ENCODE measurements around the gene SLAMF9.

The SLAMF9 gene

DNA sequence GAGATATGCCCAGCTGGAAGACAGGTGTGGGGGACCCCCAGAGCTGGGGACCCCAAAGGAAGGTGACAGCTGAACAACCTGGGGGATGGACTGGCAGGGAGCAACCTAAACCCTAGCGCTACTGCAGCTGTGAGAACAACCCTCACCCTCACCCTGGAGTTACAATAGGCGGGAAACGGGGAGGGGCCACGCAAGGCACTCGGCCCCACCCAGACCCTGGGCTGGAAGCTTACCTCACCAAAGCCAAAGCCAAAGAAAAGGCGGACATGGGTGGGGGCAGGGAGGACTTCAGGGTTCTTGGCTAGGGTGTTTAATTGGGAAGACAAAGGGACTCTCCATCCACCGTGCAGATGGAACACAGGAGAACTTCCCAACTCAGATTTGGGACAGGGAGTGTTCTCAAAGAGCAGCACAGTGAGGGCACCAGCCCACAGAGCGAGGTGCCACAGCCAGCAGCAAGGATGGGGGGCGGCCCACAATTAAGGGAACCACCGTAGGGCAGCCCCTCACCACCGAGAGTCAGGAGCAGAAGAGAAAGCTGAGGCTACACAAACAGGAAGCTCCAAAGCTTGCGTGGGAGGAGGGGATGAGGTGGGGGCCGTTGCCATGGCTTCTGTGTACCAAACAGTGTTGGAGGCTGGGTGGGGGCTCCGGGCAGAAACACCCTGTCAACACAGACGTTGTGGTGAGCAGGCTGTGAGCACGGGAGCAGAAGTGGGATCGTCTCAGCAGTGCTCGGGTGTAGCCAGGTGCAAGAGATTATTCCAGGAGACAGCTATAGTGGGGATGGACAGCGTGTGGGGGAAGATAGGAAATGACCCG is 30.6 kb downstream of the SLAMF9 start:
- in situ Hi-C loops (cut with MboI; ENCODE audit: low sequenced_read_pairs) = no loop called here

DNA sequence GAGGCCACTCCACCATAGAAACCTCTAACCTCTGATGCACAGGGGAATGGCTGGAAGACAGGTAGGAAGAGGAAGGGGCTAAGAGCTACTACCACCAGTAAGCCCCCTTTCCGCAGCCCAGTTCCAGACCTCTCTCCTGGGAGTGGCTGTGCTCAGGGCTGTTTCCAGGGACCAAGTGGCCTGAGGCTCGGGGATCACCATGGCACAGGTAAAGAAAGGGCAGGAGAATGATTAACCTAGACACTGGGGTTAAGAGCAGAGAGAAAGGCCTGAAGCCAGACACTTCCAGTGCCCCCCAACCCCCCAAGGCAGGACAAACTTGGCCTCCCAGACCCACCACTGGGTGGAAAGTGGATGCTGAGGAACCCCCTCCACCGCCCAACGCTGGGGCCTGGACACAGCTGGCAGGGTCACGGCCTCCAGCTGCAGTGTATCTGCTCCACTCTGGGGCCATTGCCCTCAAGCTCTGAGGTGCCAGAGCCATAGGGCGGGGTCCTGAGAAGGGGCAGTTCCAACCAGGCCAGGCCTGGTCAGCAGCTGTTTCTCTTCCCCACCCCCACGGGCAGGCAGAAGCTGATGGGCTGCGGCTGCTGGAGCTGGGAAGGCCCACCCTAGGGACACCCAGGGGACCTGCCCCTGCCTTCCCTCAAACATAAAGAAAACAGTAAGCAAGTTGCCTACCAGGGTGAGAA is 31.4 kb downstream of the SLAMF9 start:
- in situ Hi-C loops (cut with MboI; ENCODE audit: low sequenced_read_pairs) = no loop called here

DNA sequence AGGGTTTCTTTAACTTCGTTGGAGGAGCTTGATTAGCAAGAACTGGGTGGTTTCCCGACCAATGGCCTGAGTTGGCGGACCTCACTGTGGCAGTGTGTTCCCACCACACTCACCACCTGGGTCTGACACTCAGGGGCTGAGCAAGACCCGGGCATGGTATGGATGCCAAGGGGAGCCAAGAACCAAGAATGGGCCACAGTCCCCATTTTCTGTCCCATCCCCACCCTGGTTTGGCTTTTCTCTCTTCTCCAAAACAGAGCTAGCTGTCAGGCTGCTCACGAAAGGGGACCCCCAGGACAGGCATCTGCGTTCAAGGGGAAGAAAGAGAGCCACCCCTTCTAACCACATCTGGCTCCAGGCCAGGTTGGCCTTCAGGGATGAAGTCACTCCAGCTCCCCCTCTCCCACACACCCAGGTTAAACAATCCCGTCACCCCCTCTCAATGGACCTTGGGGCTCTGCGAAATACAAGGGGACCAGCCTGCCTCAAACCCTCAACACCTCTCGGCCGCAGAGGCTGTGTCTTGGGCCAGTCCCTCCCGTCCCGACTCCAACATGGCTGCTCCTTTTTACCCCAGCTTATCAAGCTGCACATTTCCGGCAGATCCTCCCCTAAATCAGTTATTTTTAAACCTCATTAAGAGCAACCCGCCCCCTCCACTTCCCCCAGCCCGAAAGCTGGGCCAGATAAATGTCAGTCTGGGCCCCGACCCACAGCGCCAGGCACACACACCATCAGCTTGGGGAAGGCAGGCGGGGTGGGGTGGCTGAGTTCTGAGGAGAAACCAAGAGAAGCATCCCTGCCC is 32.1 kb downstream of the SLAMF9 start:
- in situ Hi-C loops (cut with MboI; ENCODE audit: low sequenced_read_pairs) = no loop called here

DNA sequence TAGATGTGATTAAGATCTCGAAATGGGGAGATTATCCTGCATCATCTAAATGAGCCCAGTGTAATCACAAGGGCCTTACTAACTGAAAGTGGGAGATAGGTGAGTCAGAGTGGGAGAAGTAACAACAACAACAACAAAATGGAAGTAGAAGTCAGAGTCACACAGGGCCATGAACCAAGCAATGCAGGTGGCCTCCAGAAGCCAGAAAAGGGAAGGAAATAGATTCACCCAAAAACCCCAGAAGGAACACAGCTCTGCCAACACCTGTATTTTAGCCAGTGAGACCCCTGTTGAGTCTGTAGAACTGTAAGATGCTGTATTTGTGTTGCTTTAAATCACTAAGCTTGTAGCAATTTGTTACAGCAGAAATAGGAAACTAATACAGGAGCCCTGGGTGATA is 32.8 kb downstream of the SLAMF9 start:
- in situ Hi-C loops (cut with MboI; ENCODE audit: low sequenced_read_pairs) = no loop called here

DNA sequence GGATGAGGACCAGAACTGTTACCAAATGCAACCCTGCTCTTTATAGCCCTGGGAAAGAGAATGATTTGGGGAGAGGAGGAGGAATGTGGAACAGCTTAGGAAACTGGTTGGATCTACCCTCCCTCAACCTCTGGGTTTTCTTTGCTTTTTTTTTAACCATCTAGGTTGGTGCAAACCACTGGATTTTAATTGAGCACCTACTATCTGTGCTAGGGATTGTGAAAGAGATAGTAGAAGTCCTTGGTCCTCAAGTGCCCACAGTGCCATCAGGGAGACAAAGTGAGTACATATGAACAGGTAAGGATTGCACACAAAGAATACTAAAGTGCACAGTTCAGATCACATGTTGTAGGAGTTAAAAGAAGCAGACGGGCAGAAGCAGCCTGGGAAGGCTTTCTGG is 33.4 kb downstream of the SLAMF9 start:
- in situ Hi-C loops (cut with MboI; ENCODE audit: low sequenced_read_pairs) = no loop called here

DNA sequence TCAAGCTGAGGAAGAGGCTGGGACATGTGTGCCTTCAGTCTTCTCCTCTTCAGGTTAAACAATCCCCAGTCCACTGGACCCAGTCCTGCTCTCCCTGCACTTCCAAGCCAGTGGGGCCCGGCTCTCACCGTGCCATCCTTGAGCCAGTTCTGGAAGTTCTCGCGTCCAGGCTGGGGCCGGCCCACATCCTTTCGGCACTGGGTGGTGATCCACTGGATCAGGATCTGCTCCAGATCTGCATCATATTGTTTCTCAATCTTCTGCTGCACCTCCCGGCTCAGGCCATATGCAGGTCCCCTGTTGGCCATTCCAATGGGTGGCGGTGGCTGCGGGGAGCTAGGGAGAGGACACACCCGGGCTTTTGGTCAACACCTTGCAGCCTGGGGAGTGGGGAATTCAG is 33.8 kb downstream of the SLAMF9 start:
- in situ Hi-C loops (cut with MboI; ENCODE audit: low sequenced_read_pairs) = no loop called here

DNA sequence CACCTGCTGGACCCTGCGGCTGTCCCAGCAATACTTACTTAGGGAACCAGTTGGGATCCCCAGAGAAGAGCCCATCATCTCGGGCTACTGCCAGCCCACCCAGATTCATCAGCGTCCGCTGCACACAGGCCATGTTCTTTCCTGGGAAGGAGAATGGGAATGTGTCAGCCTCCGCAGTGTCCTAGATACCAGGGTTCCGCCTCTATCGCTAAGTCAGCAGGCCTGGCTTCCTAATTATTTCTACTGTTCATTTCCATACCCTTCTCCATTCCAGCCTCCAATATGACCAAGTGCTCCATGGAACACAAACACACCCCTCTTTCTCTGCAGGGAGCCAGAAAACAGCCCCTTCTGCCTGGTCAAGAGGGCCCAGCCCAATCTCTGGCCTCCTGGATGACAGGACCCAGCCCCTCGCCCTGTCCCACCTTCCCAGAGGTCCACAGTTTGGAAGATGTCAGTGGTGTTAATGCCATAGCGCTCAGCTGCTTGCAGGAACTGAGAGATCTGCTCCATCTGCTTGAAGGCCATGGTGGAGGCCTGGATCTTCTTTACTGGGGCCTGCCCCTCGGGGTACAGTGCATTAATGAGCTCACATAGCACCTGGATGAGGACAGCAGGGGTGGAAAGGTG is 34.7 kb downstream of the SLAMF9 start:
- in situ Hi-C loops (cut with MboI; ENCODE audit: low sequenced_read_pairs) = no loop called here

DNA sequence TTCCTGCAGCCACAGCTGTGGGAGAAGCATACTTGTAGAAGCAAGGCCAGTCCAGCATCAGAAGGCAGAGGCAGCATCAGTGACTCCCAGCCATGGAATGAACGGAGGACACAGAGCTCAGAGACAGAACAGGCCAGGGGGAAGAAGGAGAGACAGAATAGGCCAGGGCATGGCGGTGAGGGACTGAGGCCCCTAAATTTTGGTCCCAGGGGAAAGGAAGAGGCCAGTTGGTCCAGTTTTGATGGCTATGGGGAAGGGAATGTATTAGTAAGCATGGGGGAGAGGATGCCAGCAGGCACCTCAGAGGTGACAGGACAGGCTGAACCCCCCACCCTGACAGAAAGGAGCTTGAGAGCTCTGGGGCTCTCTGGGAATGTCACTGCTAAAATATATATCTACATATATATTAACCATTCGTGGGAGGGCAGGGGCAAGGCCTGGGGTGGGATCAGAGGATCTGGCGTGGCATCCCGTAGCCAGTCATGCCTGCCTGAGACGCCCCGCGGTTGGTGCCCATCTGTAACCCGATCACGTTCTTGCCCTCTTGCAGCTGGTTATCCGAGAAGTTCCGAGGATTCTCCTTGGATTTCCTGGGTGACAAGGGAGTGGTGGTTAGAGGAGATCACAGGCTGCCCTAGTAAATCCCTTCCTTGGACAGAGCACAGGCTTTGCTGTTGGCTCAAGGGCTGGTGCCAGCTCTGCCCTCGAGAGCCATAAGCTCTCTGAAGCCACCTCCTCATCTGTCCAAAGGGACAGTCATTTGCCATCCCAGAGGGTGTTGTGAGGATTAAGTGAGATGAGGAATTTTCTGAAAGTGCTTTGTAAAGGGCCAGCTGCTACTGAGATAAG is 35.5 kb downstream of the SLAMF9 start:
- in situ Hi-C loops (cut with MboI; ENCODE audit: low sequenced_read_pairs) = no loop called here

DNA sequence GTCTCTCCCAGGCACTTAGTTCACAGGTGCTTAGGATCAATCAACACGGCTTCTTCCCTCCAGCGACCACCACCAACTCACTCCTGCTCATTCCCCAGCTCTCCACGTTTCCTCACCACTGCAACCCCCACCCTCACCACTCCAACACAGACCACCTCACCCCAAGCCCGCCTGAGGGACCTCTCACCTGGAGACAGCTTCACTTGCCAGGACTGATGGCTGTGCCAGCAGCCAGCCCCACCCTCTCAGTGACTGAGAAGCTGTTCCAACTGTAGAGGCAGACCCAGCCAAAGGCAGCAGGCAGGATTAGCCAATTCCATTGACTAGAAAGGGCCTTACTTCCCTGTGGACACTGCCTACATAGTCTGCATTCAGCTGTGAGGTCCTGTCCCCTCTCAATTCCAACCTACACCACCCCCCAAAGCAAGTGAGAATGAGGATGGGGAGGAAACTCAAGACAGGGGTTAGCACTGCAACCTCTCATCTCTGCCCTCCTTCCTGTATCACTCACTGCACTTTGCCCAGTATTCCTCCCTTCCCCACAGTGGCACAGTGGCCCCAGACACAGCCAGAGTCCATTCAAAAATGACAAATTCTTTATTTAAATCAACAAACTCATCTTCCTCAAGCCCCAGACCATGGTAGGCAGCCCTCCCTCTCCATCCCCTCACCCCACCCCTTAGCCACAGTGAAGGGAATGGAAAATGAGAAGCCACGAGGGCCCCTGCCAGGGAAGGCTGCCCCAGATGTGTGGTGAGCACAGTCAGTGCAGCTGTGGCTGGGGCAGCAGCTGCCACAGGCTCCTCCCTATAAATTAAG is 36.3 kb downstream of the SLAMF9 start:
- in situ Hi-C loops (cut with MboI; ENCODE audit: low sequenced_read_pairs) = no loop called here

DNA sequence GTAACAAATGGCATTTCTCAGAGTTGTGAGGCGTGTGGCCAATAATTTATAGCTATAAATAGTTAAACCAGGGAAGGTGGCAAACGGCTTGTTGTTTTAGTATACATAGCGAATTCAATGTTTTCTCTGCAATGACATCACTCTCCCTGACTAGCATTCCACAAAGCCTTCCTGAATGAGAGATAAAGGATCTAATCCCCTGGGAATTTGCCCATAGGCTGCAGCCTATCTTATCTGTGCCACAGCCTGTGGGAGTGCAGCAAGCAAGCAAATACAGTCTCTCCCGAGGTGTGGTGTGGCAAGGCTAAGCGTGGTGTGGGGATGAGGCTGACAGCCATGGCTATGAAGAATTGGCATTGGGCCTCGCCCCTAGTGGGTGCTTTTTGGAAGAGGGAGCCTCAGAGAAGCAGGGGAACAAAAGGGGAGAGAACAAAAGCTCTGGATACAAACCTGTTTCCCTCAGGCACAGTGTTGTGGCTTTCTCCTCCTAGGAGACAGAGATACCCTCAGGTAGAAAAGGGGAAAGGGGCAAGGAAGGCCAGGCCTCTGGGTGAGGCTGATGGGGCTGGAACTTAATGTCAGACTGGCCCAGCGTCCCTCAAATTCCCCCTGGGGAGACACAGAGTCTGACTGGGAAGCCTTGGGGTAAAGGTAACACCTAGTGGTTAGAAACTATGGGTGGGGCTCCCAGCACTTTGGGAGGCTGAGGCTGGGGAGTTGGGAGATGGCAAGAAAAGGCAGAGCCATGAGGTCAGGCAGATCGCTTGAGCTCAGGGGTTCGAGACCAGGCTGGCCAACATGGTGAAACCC is 37.6 kb downstream of the SLAMF9 start:
- in situ Hi-C loops (cut with MboI; ENCODE audit: low sequenced_read_pairs) = no loop called here

DNA sequence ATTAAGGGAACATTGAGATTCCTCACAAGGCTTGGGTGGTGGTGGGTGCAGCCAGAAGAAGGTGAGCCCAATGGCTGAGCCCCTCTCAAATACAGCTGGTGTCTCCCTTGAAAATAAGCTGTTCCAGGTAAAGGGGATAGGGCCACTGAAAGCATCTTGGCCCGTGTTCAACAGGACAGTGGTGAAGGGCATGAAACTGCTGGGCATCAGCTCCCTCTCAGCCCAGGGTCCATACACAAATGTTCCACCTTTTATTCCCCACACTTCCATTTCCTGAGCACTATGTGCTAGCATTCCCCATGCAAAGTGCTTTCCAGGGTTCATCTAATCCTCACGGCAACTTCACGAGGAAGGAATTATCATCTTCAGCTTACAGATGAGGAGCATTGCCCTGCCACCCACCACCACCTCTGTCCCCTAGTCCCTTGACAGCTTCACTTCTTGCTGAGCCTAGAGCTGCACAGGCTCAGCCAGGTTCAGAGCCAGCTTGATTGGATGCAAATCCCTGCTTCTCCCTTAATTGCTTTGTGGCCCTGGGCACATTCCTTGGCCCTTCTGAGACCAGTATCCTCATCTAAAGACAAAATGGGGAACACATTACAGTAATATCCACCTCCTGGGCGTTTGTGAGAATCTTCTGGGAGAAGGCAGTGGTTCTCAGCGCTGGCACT is 38.3 kb downstream of the SLAMF9 start:
- in situ Hi-C loops (cut with MboI; ENCODE audit: low sequenced_read_pairs) = no loop called here

DNA sequence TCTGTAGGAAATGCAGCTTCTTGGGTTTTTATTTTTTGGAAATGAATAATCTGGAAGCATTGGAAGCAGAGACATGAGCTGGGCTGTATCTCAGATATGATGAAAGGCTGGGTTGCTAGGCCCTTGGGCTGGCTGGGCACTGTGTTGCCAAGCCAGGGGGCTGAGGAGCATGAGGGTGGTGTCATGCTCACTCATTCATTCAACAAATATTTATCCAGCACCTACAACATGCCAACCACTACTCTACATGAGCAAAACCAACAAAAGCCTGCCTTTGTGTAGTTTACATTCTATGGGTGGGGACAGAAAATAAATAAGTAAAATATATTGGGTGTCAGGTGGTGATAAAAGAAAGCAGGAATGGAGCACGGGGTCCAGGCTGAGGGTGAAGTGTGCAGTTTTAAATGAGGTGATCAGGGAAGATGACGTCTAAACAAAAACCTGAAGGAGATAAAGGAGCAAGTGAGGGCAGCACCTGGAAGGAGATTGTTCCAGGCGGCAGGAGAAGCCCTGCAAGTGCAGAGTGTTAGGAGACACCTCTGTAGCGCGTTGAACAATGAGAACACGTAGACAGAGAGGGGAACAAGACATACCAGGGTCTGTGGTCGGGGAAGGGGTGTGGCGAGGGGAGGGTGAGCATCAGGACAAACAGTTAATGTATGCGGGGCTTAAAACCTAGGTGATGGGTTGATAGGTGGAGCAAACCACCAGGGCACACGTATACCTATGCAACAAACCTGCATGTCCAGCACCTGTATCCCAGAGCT is 39.6 kb downstream of the SLAMF9 start:
- in situ Hi-C loops (cut with MboI; ENCODE audit: low sequenced_read_pairs) = no loop called here

DNA sequence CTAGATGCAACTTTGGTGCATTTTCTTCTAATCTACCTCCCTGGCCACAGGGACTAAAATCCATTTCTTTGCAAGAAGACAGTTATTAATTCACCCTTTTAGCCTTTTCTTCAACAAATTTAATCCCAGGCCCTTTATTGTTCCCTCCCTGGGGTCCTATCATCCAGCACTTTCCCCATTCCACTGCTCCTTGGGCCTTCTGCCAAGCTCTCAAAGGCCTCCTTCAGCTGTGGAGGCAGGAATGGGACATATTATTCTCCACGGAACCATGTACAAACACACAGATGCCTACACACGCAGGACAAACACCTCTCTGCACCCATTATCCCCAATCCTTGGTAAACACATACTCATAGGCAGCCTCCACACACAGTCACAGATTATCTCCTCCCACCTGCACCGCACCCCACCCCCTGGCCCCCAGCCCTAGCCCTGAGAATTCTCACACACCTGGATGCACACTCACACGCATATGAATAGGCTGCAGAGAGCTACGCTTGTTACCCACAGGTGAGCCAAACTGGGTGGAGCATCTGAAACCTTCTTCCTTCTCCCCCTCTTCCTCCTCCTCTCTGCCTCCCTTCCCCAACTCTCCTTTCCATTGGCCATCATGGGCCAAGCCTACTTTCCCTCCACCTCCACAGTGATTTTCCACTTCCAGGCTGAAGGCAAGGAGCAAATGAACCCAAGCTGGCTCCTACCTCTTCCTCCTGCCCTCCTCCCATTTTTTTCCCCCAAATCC is 40.4 kb downstream of the SLAMF9 start:
- in situ Hi-C loops (cut with MboI; ENCODE audit: low sequenced_read_pairs) = no loop called here

DNA sequence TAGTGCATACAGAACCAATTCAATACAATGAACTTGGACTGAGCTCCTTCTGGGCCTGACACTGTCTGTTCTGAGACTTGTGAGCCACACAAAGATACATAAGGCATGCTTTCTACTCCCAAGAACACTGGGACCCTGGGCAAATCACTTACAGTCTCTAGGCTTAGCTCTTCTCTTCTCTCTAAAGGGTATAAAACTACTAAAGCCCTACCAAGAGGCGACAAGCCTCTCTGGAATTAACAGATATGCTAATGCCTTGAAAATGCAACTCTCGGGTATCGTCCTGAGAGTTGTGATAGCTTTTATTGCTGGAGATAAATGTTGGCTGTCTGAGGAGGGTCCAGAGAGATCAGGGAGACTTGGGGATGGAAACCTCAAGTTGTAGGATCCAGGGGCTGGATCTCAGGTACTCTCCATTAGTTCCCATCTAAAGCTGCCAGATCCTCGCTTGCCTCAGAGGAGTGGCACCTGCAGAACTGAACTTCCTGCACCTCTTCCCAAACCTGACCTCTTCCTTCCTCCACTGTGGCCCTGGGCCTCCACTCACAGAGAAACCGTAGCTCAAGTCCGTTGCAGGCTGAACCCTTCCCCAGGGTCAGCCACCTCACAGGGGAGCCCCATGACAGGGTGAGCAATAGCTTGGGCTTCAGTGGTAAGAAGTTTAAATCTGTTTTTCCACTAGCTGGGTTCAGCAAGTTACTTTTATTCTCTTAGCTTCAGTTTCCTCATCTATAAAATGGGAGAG is 42.5 kb downstream of the SLAMF9 start:
- in situ Hi-C loops (cut with MboI; ENCODE audit: low sequenced_read_pairs) = no loop called here

DNA sequence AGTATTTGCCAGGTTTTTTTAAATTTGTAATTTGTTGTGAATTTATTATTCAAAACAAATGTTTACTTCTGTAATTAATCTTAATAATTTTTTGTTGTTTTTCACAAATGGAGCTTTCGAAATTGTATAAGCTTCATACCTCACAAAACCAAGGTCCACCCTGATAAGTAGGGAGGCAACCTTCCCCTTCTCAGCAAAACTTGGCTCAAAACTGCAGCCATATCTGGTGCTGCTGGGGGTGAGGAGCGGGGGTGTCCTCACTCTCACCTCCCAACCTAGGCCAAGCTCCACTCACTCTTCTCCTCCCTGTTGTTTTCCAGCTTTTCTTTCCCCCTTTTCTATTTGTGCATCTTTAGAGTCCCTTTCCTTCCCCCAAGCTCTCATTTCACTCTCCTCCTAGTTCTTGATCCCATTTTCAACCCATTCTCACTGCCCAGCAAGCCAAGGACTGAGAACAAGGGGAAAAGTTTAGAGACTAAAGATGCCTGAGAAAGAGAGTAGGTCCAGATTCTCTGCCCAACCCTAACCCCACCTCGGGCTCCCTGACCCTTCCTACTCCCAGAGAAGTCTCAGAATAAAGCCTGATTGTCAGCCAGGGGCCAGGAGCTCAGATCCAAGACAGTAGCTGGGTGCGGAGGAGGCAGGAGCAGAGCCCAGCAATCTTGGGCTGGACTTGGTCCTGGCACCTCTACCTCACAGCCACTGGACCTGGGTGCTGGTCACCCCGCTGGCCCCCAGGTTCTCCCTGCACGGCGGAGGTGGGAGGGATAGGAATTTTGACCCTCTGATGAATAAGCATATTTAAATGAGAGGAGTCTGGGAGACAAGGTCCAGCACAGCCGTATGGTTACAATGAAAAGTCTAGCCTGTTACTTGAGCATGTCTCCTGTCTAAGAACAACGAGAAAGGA is 45.8 kb downstream of the SLAMF9 start:
- in situ Hi-C loops (cut with MboI; ENCODE audit: low sequenced_read_pairs) = no loop called here
